Stimulated activated CD8-positive, alpha-beta memory T cell treated with anti-CD3 and anti-CD28 coated beads, Interleukin-7, amount 100 ng/mL, for 1 hour (primary cell): ENCODE data around the gene COL6A1.

Experiments
- DNase-seq, 2 donors: peaks; one replicate each; pipeline ENCODE4 v3.0.0-alpha.2; 2020; ENCODE audit warnings: low read depth in 2 of 2

The COL6A1 gene

GRCh38 chr21:45994759-45995685 is 13.5 kb downstream of the COL6A1 start:
- no peak for DNase-seq

- DNase-seq: no peak
These were observed 14.2 kb downstream of the COL6A1 start for GRCh38 chr21:45995686-45996179.

- no peak for DNase-seq
These were observed 15.0 kb downstream of the COL6A1 start for GRCh38 chr21:45996311-45997204.

- DNase-seq: no peak
These were observed 15.6 kb downstream of the COL6A1 start for GRCh38 chr21:45997205-45997494.

- no peak for DNase-seq
These were observed 16.1 kb downstream of the COL6A1 start for GRCh38 chr21:45997495-45998275.

GRCh38 chr21:45998276-45998701 is 16.7 kb downstream of the COL6A1 start:
- no peak for DNase-seq

GRCh38 chr21:45998871-45999580 is 17.5 kb downstream of the COL6A1 start:
- no peak for DNase-seq

GRCh38 chr21:45999581-46000181 is 18.1 kb downstream of the COL6A1 start:
- no peak for DNase-seq

- no peak for DNase-seq
These were observed 18.7 kb downstream of the COL6A1 start for GRCh38 chr21:46000182-46000730.

- DNase-seq: no peak
These were observed 19.4 kb downstream of the COL6A1 start for GRCh38 chr21:46000731-46001641.

- no peak for DNase-seq
These were observed 20.5 kb downstream of the COL6A1 start for GRCh38 chr21:46001821-46002681.

- no peak for DNase-seq
These were observed 21.4 kb downstream of the COL6A1 start for GRCh38 chr21:46002841-46003574.

- DNase-seq: no peak
These were observed 22.0 kb downstream of the COL6A1 start for GRCh38 chr21:46003575-46004007.

- no peak for DNase-seq
These were observed 22.7 kb downstream of the COL6A1 start for GRCh38 chr21:46004168-46004861.

- DNase-seq: no peak
These were observed 23.5 kb downstream of the COL6A1 start for GRCh38 chr21:46005081-46005480.

- DNase-seq: no peak
These were observed 23.9 kb downstream of the COL6A1 start for GRCh38 chr21:46005481-46005881.
